ENCODE measurements around the gene MYLK4. TPM values are rescaled to one million over a fixed set of nuclear protein-coding genes. Genes with fewer than 3 reads are reported as not detected.

The MYLK4 gene
- total and polyA plus RNA-seq, 2 donors (not counting 3 experiments of a cell fraction or from before 2014, with no cell fraction given), result 0.41 to 0.62 TPM

DNA sequence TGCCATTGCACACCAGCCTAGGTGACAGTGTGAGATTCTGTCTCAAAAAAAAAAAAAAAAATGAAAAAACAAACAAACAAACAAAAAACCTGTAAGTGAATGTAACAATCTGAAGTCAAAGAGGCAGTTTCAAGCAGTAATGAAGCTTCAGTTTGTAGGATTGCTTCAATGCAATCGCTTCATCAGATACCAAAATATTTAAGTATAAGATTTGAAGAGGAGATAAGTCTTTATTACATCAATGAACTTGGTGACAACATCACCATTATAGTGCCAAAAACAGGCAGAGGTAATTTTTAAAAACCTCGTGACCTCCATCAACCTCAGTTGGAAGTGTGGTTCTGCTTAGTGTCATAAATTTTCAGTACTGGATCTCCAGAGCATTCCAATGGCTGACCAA lies 74.7 kb downstream of the MYLK4 start:
- no peak overlapping the region for H3K27ac ChIP-seq (ENCODE audit: insufficient read depth, low read depth, low read length)
- no TSS peak for BruUV-seq (replicated peaks)
- no peak overlapping the region for H3K4me3 ChIP-seq (replicated peaks in 1 of 3; ENCODE audit: insufficient read depth in 1 of 3, low read depth in 1 of 3, low read length in 3 of 3)
- no peaks in the 10 kb centered on the region for H3K36me3 ChIP-seq (ENCODE audit: control insufficient read depth in 2 of 2, extremely low read depth in 1 of 2, insufficient read depth in 2 of 2, low read length in 2 of 2)
- no peak for FAIRE-seq
- no peak overlapping the region for H3K4me2 ChIP-seq (ENCODE audit: insufficient read depth, low read length)
- ChIA-PET CTCF (interaction anchor here (1.2 kb wide), 1 partner anchor 9 kb away, joined by 3 read pairs; no protein-coding TSS in a partner anchor), POLR2A (no interaction called here)
- no peaks in the 10 kb centered on the region for H3K4me1 ChIP-seq (ENCODE audit: control insufficient read depth, extremely low read depth, insufficient read depth, low read length)
- H3K9ac ChIP-seq (replicated peaks; ENCODE audit: extremely low read depth, insufficient read depth, low read length), result no peak overlapping the region
- no peaks in the 10 kb centered on the region for H4K20me1 ChIP-seq (replicated peaks; ENCODE audit: control insufficient read depth, extremely low read depth, insufficient read depth, low read length)
- no peak for DNase-seq (ENCODE audit: low read depth, low spot score)
- TF ChIP-seq POLR2A (IDR thresholded peaks at IDR 0.05; ENCODE audit: low read depth, low read length), result no peak
- no peak for TF ChIP-seq MAX (IDR thresholded peaks at IDR 0.05; ENCODE audit: insufficient read depth, insufficient read length)
- no peak for TF ChIP-seq EZH2 (IDR thresholded peaks at IDR 0.05; ENCODE audit: borderline replicate concordance, low read depth, low read length, severe bottlenecking)
- TF ChIP-seq JUN (IDR thresholded peaks at IDR 0.05; ENCODE audit: borderline replicate concordance, insufficient read depth, insufficient read length, low read depth), result no peak
- no peak for TF ChIP-seq MYC (IDR thresholded peaks at IDR 0.05; ENCODE audit: low read depth, low read length)
- no peak for TF ChIP-seq CTCF (IDR thresholded peaks at IDR 0.05; ENCODE audit: extremely low read depth in 1 of 2, insufficient read depth in 1 of 2, low read depth in 1 of 2, low read length in 2 of 2)
- no peak for TF ChIP-seq POLR2AphosphoS5 (IDR thresholded peaks at IDR 0.05; ENCODE audit: insufficient read depth, low read depth, low read length)
- no peak for TF ChIP-seq GATA2 (IDR thresholded peaks at IDR 0.05; ENCODE audit: insufficient read depth, insufficient read length, low read depth, low read length)
- TF ChIP-seq FOS (IDR thresholded peaks at IDR 0.05; ENCODE audit: borderline replicate concordance, insufficient read depth, low read length), result no peak
- H3K9me1 ChIP-seq (replicated peaks; ENCODE audit: control insufficient read depth, extremely low read depth, insufficient read depth, low read length), result no peaks in the 10 kb centered on the region
- H3K27me3 ChIP-seq (ENCODE audit: control insufficient read depth in 2 of 2, insufficient read depth in 2 of 2, low read length in 2 of 2), result no peaks in the 10 kb centered on the region
- H2AFZ ChIP-seq (ENCODE audit: low read depth, low read length), result no peak overlapping the region
- no peaks in the 10 kb centered on the region for H3K9me3 ChIP-seq (replicated peaks; ENCODE audit: control insufficient read depth, insufficient read depth, low read length)
- intact Hi-C loops (cut with micrococcal nuclease), result no loop called here
- no peaks in the 10 kb centered on the region for H3K79me2 ChIP-seq (ENCODE audit: control insufficient read depth, insufficient read depth, low read length)
- dilution Hi-C loops (cut with MboI; ENCODE audit: extremely low pct_ligation_motif_present, low sequenced_read_pairs), result no loop called here
